K562 (cell line): ENCODE measurements around the gene DGUOK. TPM values are rescaled to one million over a fixed set of nuclear protein-coding genes. Genes with fewer than 3 reads are reported as not detected.

Experiments used
- ATAC-seq: fragments of 200-7000 bp; cut with Tn5 transposase; 3 replicates; pipeline ENCODE4 v1.9.1; 2020; ENCODE audit warnings: moderate library complexity
- BruUV-seq: library from RNA; stranded (reverse); fragments of 400-500 nt; replicated peaks from 2 replicates; lab custom pipeline; 2021; lab: Mats Ljungman, UMichigan
- CTCF ChIA-PET: fragments of 300-600 bp; formaldehyde crosslinking; extraction: SDS; loops from one replicate; lab custom pipeline; 2021; ENCODE audit warnings: low intra/inter-chr PET ratio; lab: Yijun Ruan, JAX
- POLR2A ChIA-PET: fragments of 300-600, 350-650 bp; sonication (Branson Sonifier 250); formaldehyde crosslinking; extraction: SDS; loops from one replicate; lab custom pipeline; 2021; ENCODE audit warnings: antibody characterized with exemption, inconsistent platforms; lab: Yijun Ruan, JAX
- DNase-seq, 4 experiments: peaks; one replicate each; pipeline versions ENCODE4 v3.0.0 to v3.0.0-alpha.2; 2011 to 2018; ENCODE audit warnings: low spot score in 3 of 4, mixed read lengths in 3 of 4; ENCODE audit errors: extremely low read depth in 1 of 4
- FAIRE-seq: peaks from 2 replicates; lab custom pipeline; 2011; peaks lifted over from hg19 to GRCh38; lab: Jason Lieb, UNC
- H2AFZ ChIP-seq: 2 replicates; pipeline ENCODE4 v1.6.0; 2011; ENCODE audit warnings: low read depth, low read length, control low read depth, inconsistent platforms
- H3K27ac ChIP-seq: fragments of 200-600 bp; 3 replicates; pipeline ENCODE4 v1.8.0; 2011; ENCODE audit warnings: low read depth, mild to moderate bottlenecking, control low read depth, inconsistent platforms, low read length, moderate library complexity, mixed read lengths; ENCODE audit errors: extremely low read depth
- H3K27me3 ChIP-seq, 2 experiments: fragments of 300-600 bp in 1 of 2; 2 replicates in 1 of 2; 3 replicates in 1 of 2; pipeline versions ENCODE4 v1.6.0 to v1.8.0; 2011; ENCODE audit warnings: inconsistent platforms in 2 of 2, low read length in 2 of 2, mild to moderate bottlenecking in 1 of 2, mixed read lengths in 1 of 2, moderate library complexity in 1 of 2; ENCODE audit not compliant: control insufficient read depth in 2 of 2, insufficient read depth in 2 of 2
- H3K36me3 ChIP-seq: fragments of 300-600 bp; 3 replicates; pipeline ENCODE4 v1.8.0; 2011; ENCODE audit warnings: mild to moderate bottlenecking, low read length, inconsistent platforms; ENCODE audit not compliant: control insufficient read depth, insufficient read depth
- H3K4me1 ChIP-seq, 2 experiments: fragments of 200-600 bp in 1 of 2; replicated peaks in 1 of 2; 2 replicates in 1 of 2; 3 replicates in 1 of 2; pipeline versions ENCODE4 v1.5.1 to v1.8.0; 2011; ENCODE audit warnings: inconsistent platforms in 2 of 2, low read length in 2 of 2, mild to moderate bottlenecking in 1 of 2, mixed read lengths in 1 of 2, moderate library complexity in 1 of 2; ENCODE audit not compliant: control insufficient read depth in 2 of 2, insufficient read depth in 2 of 2
- H3K4me2 ChIP-seq: 2 replicates; pipeline ENCODE4 v1.6.1; 2011; ENCODE audit warnings: low read length, control low read depth, inconsistent platforms, mixed read lengths; ENCODE audit not compliant: insufficient read depth
- H3K4me3 ChIP-seq: fragments of 200-600 bp; sonication (generic), shearing (Covaris generic); 2 replicates; pipeline ENCODE4 v1.5.1; 2016; ENCODE audit warnings: control low read depth, inconsistent platforms
- H3K79me2 ChIP-seq: fragments of 200-600 bp; 3 replicates; pipeline ENCODE4 v1.8.0; 2011; ENCODE audit warnings: low read length, inconsistent platforms; ENCODE audit not compliant: control insufficient read depth, insufficient read depth
- H3K9ac ChIP-seq, 2 experiments: 2 replicates each; pipeline versions ENCODE4 v1.6.0 to v1.6.1; 2011; ENCODE audit warnings: low read depth in 2 of 2, low read length in 2 of 2, control low read depth in 1 of 2, inconsistent platforms in 1 of 2, mild to moderate bottlenecking in 1 of 2, mixed read lengths in 1 of 2; ENCODE audit not compliant: insufficient read depth in 1 of 2
- H3K9me1 ChIP-seq: one replicate; pipeline ENCODE4 v1.6.0; 2011; ENCODE audit warnings: inconsistent platforms, mild to moderate bottlenecking, low read length, moderate library complexity; ENCODE audit not compliant: control insufficient read depth, insufficient read depth
- H3K9me3 ChIP-seq: replicated peaks from 2 replicates; pipeline ENCODE4 v1.5.1; 2011; ENCODE audit warnings: low read depth, low read length, inconsistent platforms; ENCODE audit not compliant: control insufficient read depth, insufficient read depth
- H4K20me1 ChIP-seq: replicated peaks from 2 replicates; pipeline ENCODE4 v1.6.1; 2011; ENCODE audit warnings: low read length, inconsistent platforms, mixed read lengths; ENCODE audit not compliant: control insufficient read depth, insufficient read depth
- RBM14 ChIP-seq: fragments of 200-400 bp; formaldehyde crosslinking; IDR thresholded peaks from 2 replicates; pipeline ENCODE4 v1.6.1; 2018; ENCODE audit warnings: low read depth, mild to moderate bottlenecking, low read length, moderate library complexity, borderline replicate concordance; ENCODE audit not compliant: insufficient read depth
- RBM25 ChIP-seq: fragments of 200-400 bp; formaldehyde crosslinking; IDR thresholded peaks from 2 replicates; pipeline ENCODE4 v1.6.1; 2018; ENCODE audit warnings: low read length, low read depth, moderate library complexity; ENCODE audit not compliant: severe bottlenecking
- RFX1 ChIP-seq: fragments of 450-650 bp; IDR thresholded peaks from 2 replicates; pipeline ENCODE4 v1.6.1; 2016; ENCODE audit warnings: mild to moderate bottlenecking, moderate library complexity
- ZFP36 ChIP-seq: fragments of 150-350 bp; IDR thresholded peaks from 2 replicates; pipeline ENCODE4 v1.6.1; 2018; ENCODE audit warnings: low read length, low read depth; ENCODE audit not compliant: partially characterized antibody
- ZNF165 ChIP-seq: fragments of 250-450 bp; sonication (Bioruptor Pico); IDR thresholded peaks from 2 replicates; pipeline ENCODE4 v1.4.0; 2020; ENCODE audit warnings: borderline replicate concordance
- WGBS: fragments of 100-300 bp; shearing (Covaris generic); methylation state at CpG from one replicate; pipeline ENCODE4 v1.1.6; 2016; ENCODE audit warnings: low coverage, mixed read lengths; ENCODE audit not compliant: insufficient coverage; ENCODE audit errors: missing lambda C conversion rate; 5-methylcytosine and 5-hydroxymethylcytosine counted together
- in situ Hi-C: fragments of 300-500 bp; cut with MboI; formaldehyde crosslinking; loops from 4 replicates; pipeline ENCODE4 v1.15.0; 2018; ENCODE audit warnings: inconsistent platforms, mixed read lengths
- intact Hi-C: fragments of 100-400 bp; cut with micrococcal nuclease; formaldehyde crosslinking; loops from 2 replicates; pipeline ENCODE4 v1.14.2; 2022
- polyA plus RNA-seq, 8 experiments: library from polyadenylated mRNA; depleted of rRNA in 4 of 8; stranded (reverse) in 5 of 8; unstranded in 3 of 8; fragments of >200 nt; fragmentation: Nextera tagmentation in 2 of 8; fragmentation: Illumina TruSeq in 1 of 8; extraction: Ambion mirVana in 2 of 8; extraction: Trizol in 1 of 8; gene quantifications; 2 replicates each; pipeline versions ENCODE4 v1.2.1 to v1.2.3, GENCODE V29; 2011 to 2014; ENCODE audit warnings: inconsistent platforms in 1 of 8, missing spikeins in 1 of 8
- total RNA-seq, 7 experiments: library from RNA; depleted of rRNA in 6 of 7; stranded (reverse); fragments of >200 nt in 6 of 7; fragmentation: Illumina TruSeq in 2 of 7; extraction: Trizol in 2 of 7; gene quantifications; 2 replicates each; pipeline versions ENCODE4 v1.2.1 to v1.2.3, GENCODE V29; 2011 to 2021; ENCODE audit warnings: low replicate concordance in 1 of 7

Gene DGUOK
- total and polyA plus RNA-seq, 9 of the 15 experiments (the other 6 are each of a cell fraction or from before 2014, with no cell fraction given), result 67.0 to 288 (median 126) TPM

DNA sequence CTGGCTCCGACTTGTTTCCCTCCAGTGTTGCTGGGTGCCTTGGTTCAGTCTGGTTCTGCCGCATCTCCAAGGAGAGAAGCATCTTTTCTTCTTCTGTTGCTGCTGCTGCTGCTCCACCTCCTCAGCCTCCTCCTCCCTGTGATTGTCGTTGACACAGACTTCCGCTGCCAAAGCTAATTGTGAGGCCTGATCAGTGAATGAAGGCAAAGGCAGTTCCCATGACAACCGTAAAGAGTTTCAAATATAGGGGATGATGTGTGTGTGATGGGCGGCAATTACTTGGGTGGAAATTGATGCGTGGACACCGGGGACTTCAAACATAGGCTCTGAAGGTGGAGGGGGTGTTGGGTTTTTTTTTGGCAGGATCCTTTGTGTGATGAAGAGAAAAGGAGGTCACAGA is 71.8 kb downstream of the DGUOK start:
- in situ Hi-C loops, result no loop called here
- DNase-seq, result no peak
- H3K9me1 ChIP-seq, result no peaks in the 10 kb centered on the region
- ChIA-PET POLR2A (interaction anchor here (4.3 kb wide), 1 partner anchor 11 kb away, joined by 23 read pairs; no protein-coding TSS in a partner anchor), CTCF (interaction anchor here (0.6 to 1.1 kb wide), 3 partner anchors 11 to 207 kb away, joined by 3 to 4 read pairs (median 4); no protein-coding TSS in a partner anchor)
- H4K20me1 ChIP-seq, result peaks cover 10% of the 10 kb centered on the region; the same call in 1 of the 2 replicates
- no peak for ATAC-seq
- no peak overlapping the region for H3K27ac ChIP-seq
- BruUV-seq, result no TSS peak
- H2AFZ ChIP-seq, result no peak overlapping the region
- H3K27me3 ChIP-seq, result no peaks in the 10 kb centered on the region
- peaks cover 30 to 32% of the 10 kb centered on the region in 2 experiments; a peak in 4 of 5 replicates for H3K4me1 ChIP-seq
- no peak overlapping the region for H3K4me2 ChIP-seq
- TF ChIP-seq RBM14 (no peak), RFX1 (peak; percentile 73)
- intact Hi-C loops, result loop anchor here (2.0 to 10.0 kb wide), 2 partner anchors 82 to 324 kb away; no protein-coding TSS in a partner anchor
- WGBS, result 78% methylated on average over 8 of the region's 8 CpGs
- peaks cover 92% of the 10 kb centered on the region for H3K79me2 ChIP-seq
- no peaks in the 10 kb centered on the region; the same call in 2 of the 3 replicates for H3K36me3 ChIP-seq
- no peaks in the 10 kb centered on the region for H3K9me3 ChIP-seq
- FAIRE-seq, result no peak
- H3K4me3 ChIP-seq, result no peak overlapping the region
- no peak overlapping the region for H3K9ac ChIP-seq

DNA sequence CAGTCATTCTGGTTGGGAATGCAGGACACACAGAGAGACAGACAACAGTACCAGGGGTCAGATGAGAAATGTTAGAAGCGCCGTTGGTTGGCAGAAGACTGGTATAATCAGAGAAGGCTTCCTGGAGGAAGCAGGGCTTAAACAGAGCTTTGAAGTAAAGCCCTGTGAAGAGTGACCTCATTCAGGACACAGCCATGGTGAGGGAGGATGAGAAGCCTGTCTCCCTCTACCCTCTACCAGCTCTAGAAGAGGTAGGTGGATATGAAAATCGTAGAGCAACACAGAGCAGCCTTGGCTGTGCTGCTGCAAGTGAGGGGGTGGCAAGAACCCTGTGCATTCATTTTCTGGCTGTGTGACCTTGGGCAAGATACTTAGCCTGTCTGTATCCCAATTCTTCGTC is 72.3 kb downstream of the DGUOK start:
- no peaks in the 10 kb centered on the region for H3K27me3 ChIP-seq
- H4K20me1 ChIP-seq, result peaks cover 10% of the 10 kb centered on the region; the same call in 1 of the 2 replicates
- no peak overlapping the region for H3K4me3 ChIP-seq
- ChIA-PET POLR2A (interaction anchor here (4.3 kb wide), 1 partner anchor 11 kb away, joined by 23 read pairs; no protein-coding TSS in a partner anchor), CTCF (interaction anchor here (0.9 kb wide), 1 partner anchor 12 kb away, joined by 4 read pairs; no protein-coding TSS in a partner anchor)
- H3K9ac ChIP-seq, result no peak overlapping the region
- no peak overlapping the region for H3K4me2 ChIP-seq
- in situ Hi-C loops, result no loop called here
- no peak for FAIRE-seq
- no peak overlapping the region for H2AFZ ChIP-seq
- TF ChIP-seq RBM25 (peak; percentile 40), ZNF165 (CRISPR knock-in tag) (no peak), ZFP36 (peak; percentile 85)
- no peak for ATAC-seq
- no peak overlapping the region for H3K27ac ChIP-seq
- WGBS, result 53% methylated on average over 4 of the region's 4 CpGs
- BruUV-seq, result no TSS peak
- DNase-seq, result no peak
- H3K9me1 ChIP-seq, result no peaks in the 10 kb centered on the region
- peaks cover 29 to 37% of the 10 kb centered on the region in 2 experiments for H3K4me1 ChIP-seq
- no peaks in the 10 kb centered on the region; the same call in 2 of the 3 replicates for H3K36me3 ChIP-seq
- intact Hi-C loops, result loop anchor here (2.0 to 10.0 kb wide), 2 partner anchors 82 to 324 kb away; no protein-coding TSS in a partner anchor
- no peaks in the 10 kb centered on the region for H3K9me3 ChIP-seq
- peaks cover 92% of the 10 kb centered on the region for H3K79me2 ChIP-seq
